Suprapubic skin (tissue), 3 donors: ENCODE measurements around the gene BCL10.

Source experiments
- POLR2A ChIP-seq, 2 donors: fragments of 450-650 bp; IDR thresholded peaks; one replicate each; pipeline ENCODE4 v1.6.1; 2017; ENCODE audit warnings: antibody characterized with exemption in 2 of 2, mild to moderate bottlenecking in 2 of 2, moderate library complexity in 2 of 2
- TF ChIP-seq, protein P1 (sequence below), 2 donors: fragments of 200-600 bp in 1 of 2; fragments of 450-650 bp in 1 of 2; sonication (generic) in 1 of 2; IDR thresholded peaks; one replicate each; pipeline ENCODE4 v1.5.1; 2016 to 2019; ENCODE audit warnings: antibody characterized with exemption in 2 of 2, mild to moderate bottlenecking in 1 of 2, moderate library complexity in 1 of 2

DNA sequence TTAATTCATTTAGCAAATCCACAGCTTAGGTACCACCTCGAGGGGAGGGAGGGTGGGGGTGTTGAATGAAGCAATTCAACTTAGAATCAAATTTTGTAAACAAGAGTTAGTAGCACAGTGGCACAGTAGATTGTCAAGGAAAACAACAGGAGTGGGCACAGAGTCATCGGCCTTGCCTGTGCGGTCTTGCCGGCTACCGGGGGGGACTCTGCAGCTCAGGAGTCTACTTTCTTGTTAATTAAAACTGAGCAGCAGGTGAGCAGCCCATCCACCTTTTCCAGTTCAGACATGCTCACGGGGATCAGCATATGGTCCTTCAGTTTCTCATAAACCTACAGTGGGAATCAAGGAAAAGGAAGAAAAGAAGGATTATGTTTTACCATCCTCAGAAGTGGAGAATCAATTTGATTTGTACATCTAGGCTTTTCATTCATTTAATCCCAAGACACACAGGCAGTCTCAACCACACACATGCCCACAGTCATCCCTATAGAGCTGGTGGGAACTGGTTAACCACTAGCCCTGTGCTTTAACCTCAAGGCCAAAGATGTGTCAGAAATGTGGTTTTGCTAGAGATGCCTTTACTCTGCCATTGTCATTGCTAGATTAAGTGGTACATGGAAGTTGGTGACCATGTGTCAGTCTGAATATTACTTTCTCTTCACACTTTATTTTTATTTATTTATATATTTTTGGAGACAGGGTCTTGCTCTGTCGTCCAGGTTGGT, 45.0 kb upstream of the BCL10 start:
- TF ChIP-seq POLR2A (IDR thresholded peaks at IDR 0.05): no peak
- TF ChIP-seq, protein P1, sequence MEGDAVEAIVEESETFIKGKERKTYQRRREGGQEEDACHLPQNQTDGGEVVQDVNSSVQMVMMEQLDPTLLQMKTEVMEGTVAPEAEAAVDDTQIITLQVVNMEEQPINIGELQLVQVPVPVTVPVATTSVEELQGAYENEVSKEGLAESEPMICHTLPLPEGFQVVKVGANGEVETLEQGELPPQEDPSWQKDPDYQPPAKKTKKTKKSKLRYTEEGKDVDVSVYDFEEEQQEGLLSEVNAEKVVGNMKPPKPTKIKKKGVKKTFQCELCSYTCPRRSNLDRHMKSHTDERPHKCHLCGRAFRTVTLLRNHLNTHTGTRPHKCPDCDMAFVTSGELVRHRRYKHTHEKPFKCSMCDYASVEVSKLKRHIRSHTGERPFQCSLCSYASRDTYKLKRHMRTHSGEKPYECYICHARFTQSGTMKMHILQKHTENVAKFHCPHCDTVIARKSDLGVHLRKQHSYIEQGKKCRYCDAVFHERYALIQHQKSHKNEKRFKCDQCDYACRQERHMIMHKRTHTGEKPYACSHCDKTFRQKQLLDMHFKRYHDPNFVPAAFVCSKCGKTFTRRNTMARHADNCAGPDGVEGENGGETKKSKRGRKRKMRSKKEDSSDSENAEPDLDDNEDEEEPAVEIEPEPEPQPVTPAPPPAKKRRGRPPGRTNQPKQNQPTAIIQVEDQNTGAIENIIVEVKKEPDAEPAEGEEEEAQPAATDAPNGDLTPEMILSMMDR (IDR thresholded peaks at IDR 0.05): no peak
